ENCODE results near the gene BPGM. TPM values are rescaled to one million over a fixed set of nuclear protein-coding genes. Genes with fewer than 3 reads are reported as not detected.

The BPGM gene
- total RNA-seq, 1 experiment from 2014 or later, result 32.5 TPM

DNA sequence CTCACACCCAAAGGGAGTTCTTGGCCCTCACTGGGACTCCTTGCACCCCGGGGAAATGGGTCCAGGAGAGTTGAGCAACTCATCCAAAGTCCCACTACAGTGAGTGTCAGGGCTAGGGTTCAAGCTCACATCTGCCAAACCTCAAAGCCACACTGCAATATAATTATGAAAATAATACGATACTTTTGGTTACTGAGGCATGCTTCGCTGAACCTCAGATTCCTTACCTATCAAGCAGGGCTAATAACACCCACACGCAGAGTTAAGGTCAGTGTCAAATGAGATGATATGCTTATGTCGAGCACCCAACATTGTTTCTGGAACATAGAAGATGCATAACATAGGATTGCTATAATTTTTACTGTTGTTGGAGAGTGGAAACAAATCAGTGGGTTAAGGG, 58.2 kb downstream of the BPGM start:
- Mint-ChIP-seq H3K9me3 (ENCODE audit: low read depth, unreplicated experiment) (no peaks in the 10 kb centered on the region), H3K27ac (ENCODE audit: unreplicated experiment) (no peak overlapping the region), H3K4me3 (ENCODE audit: low read depth, unreplicated experiment) (no peak overlapping the region), H3K27me3 (ENCODE audit: unreplicated experiment) (peaks cover 15% of the 10 kb centered on the region), H3K36me3 (ENCODE audit: insufficient read depth, unreplicated experiment) (no peaks in the 10 kb centered on the region), H3K4me1 (ENCODE audit: low read depth, unreplicated experiment) (no peaks in the 10 kb centered on the region)
- BruUV-seq (replicated peaks), result no TSS peak
- TF ChIP-seq CTCF (IDR thresholded peaks at IDR 0.05; ENCODE audit: unreplicated experiment), result no peak
- intact Hi-C loops (cut with micrococcal nuclease; ENCODE audit: unreplicated experiment), result loop anchor here (10.0 kb wide), 1 partner anchor 470 kb away; the partner anchor contains the start of gene CYREN
- CTCF ChIA-PET, result no interaction called here
- no peak for DNase-seq

GRCh38 chr7:134705716-134706115, 59.1 kb downstream of the BPGM start:
- no TSS peak for BruUV-seq (replicated peaks)
- Mint-ChIP-seq H3K27ac (ENCODE audit: unreplicated experiment) (no peak overlapping the region), H3K27me3 (ENCODE audit: unreplicated experiment) (peaks cover 15% of the 10 kb centered on the region), H3K36me3 (ENCODE audit: insufficient read depth, unreplicated experiment) (no peaks in the 10 kb centered on the region), H3K4me3 (ENCODE audit: low read depth, unreplicated experiment) (no peak overlapping the region), H3K9me3 (ENCODE audit: low read depth, unreplicated experiment) (no peaks in the 10 kb centered on the region), H3K4me1 (ENCODE audit: low read depth, unreplicated experiment) (no peaks in the 10 kb centered on the region)
- intact Hi-C loops (cut with micrococcal nuclease; ENCODE audit: unreplicated experiment), result loop anchor here (10.0 kb wide), 1 partner anchor 469 kb away; the partner anchor contains the start of gene CYREN
- no peak for DNase-seq
- no peak for TF ChIP-seq CTCF (IDR thresholded peaks at IDR 0.05; ENCODE audit: unreplicated experiment)
- CTCF ChIA-PET, result interaction anchor here (1.2 kb wide), 1 partner anchor 8 kb away, joined by 3 read pairs; no protein-coding TSS in a partner anchor

- CTCF ChIA-PET, result interaction anchor here (1.2 kb wide), 1 partner anchor 9 kb away, joined by 3 read pairs; no protein-coding TSS in a partner anchor
- H3K36me3 Mint-ChIP-seq (ENCODE audit: insufficient read depth, unreplicated experiment), result no peaks in the 10 kb centered on the region
- H3K27ac Mint-ChIP-seq (ENCODE audit: unreplicated experiment), result no peak overlapping the region
- no peak overlapping the region for H3K4me3 Mint-ChIP-seq (ENCODE audit: low read depth, unreplicated experiment)
- H3K9me3 Mint-ChIP-seq (ENCODE audit: low read depth, unreplicated experiment), result no peaks in the 10 kb centered on the region
- no peak for TF ChIP-seq CTCF (IDR thresholded peaks at IDR 0.05; ENCODE audit: unreplicated experiment)
- H3K4me1 Mint-ChIP-seq (ENCODE audit: low read depth, unreplicated experiment), result no peaks in the 10 kb centered on the region
- intact Hi-C loops (cut with micrococcal nuclease; ENCODE audit: unreplicated experiment), result loop anchor here (10.0 kb wide), 1 partner anchor 468 kb away; the partner anchor contains the start of gene CYREN
- H3K27me3 Mint-ChIP-seq (ENCODE audit: unreplicated experiment), result peaks cover 15% of the 10 kb centered on the region
- no TSS peak for BruUV-seq (replicated peaks)
- DNase-seq, result no peak
These were observed 59.8 kb downstream of the BPGM start for GRCh38 chr7:134706468-134706867.

DNA sequence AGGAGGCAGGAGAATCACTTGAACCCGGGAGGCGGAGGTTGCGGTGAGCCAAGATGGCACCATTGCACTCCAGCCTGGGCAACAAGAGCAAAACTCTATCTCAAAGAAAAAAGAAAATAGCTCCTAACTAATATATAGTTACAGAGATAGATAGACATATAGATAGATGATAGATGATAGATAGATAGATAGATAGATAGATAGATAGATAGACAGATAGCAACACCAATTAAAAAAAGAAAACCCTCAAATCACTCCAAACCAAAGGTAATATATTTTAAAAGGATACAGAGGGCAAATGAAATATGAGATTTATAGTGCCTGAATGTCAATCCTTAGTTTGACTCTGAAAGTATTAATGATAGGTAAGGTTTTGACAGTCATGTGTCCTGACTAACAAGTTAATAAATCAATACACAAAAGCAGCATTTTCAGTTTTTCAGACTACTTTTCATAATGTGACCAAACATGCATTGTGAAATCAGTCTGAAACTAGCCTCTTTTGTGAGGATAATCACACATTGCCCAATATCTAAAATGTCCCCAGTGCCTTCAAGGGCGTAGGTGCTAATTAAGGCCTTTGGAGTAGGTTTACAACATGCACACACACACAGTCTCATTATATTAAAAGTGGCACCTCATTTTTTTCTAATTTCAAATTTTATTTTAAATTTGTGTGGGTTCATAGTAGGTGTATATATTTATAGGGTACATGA, 61.2 kb downstream of the BPGM start:
- intact Hi-C loops (cut with micrococcal nuclease; ENCODE audit: unreplicated experiment), result loop anchor here (10.0 kb wide), 1 partner anchor 467 kb away; the partner anchor contains the start of gene CYREN
- Mint-ChIP-seq H3K27me3 (ENCODE audit: unreplicated experiment) (peaks cover 8% of the 10 kb centered on the region), H3K36me3 (ENCODE audit: insufficient read depth, unreplicated experiment) (no peaks in the 10 kb centered on the region), H3K27ac (ENCODE audit: unreplicated experiment) (no peak overlapping the region), H3K4me3 (ENCODE audit: low read depth, unreplicated experiment) (no peak overlapping the region), H3K4me1 (ENCODE audit: low read depth, unreplicated experiment) (no peaks in the 10 kb centered on the region), H3K9me3 (ENCODE audit: low read depth, unreplicated experiment) (no peaks in the 10 kb centered on the region)
- no peak for TF ChIP-seq CTCF (IDR thresholded peaks at IDR 0.05; ENCODE audit: unreplicated experiment)
- no TSS peak for BruUV-seq (replicated peaks)
- CTCF ChIA-PET, result no interaction called here
- DNase-seq, result no peak

Data from Calu3 (cell line).